OCI-LY3 (cell line): Measurements from ENCODE around the gene G3BP1.

Source experiments
- H2AFZ ChIP-seq: fragments of 200-600, 300-600 bp; shearing (Covaris generic); 2 replicates; pipeline ENCODE4 v1.6.0; 2014; ENCODE audit warnings: antibody characterized with exemption, low read depth, low read length
- H3K27ac ChIP-seq: fragments of 200-600, 300-600 bp; sonication (generic); 2 replicates; pipeline ENCODE4 v1.5.1; 2014; ENCODE audit warnings: mild to moderate bottlenecking, low read length, moderate library complexity, mixed read lengths
- H3K27me3 ChIP-seq: fragments of 200-600, 300-600 bp; sonication (generic); 2 replicates; pipeline ENCODE4 v1.6.1; 2014; ENCODE audit warnings: low read depth, low read length, mixed read lengths
- H3K36me3 ChIP-seq: fragments of 200-600, 300-600 bp; sonication (generic); replicated peaks from 2 replicates; pipeline ENCODE3; 2014; ENCODE audit warnings: low read depth, low read length, mixed read lengths
- H3K4me1 ChIP-seq: fragments of 300-600, 200-600 bp; sonication (generic); 2 replicates; pipeline ENCODE4 v1.6.1; 2014; ENCODE audit warnings: low read length, mixed read lengths
- H3K4me2 ChIP-seq: fragments of 200-600, 300-600 bp; sonication (generic); 2 replicates; pipeline ENCODE4 v1.6.1; 2014; ENCODE audit warnings: low read length, mixed read lengths
- H3K4me3 ChIP-seq: fragments of 300-600, 200-600 bp; sonication (generic); 2 replicates; pipeline ENCODE4 v1.5.1; 2014; ENCODE audit warnings: antibody characterized with exemption, mild to moderate bottlenecking, low read length, moderate library complexity
- H3K79me2 ChIP-seq: fragments of 300-600, 200-600 bp; shearing (Covaris generic); 2 replicates; pipeline ENCODE4 v1.6.1; 2014; ENCODE audit warnings: mild to moderate bottlenecking, low read length, mixed read lengths
- H3K9ac ChIP-seq: fragments of 300-600, 200-600 bp; shearing (Covaris generic); 2 replicates; pipeline ENCODE4 v1.6.0; 2014; ENCODE audit warnings: mild to moderate bottlenecking, low read length, moderate library complexity
- H3K9me3 ChIP-seq: fragments of 200-600, 300-600 bp; shearing (Covaris generic); 2 replicates; pipeline ENCODE4 v1.6.1; 2014; ENCODE audit warnings: low read length, mixed read lengths; ENCODE audit not compliant: insufficient read depth
- H4K20me1 ChIP-seq: fragments of 200-600, 300-600 bp; sonication (generic); 2 replicates; pipeline ENCODE4 v1.6.1; 2016; ENCODE audit warnings: low read length, mixed read lengths; ENCODE audit not compliant: insufficient read depth
- CTCF ChIP-seq: fragments of 200-600, 300-600 bp; sonication (generic); IDR thresholded peaks from 2 replicates; pipeline ENCODE4 v1.5.1; 2014; ENCODE audit warnings: antibody characterized with exemption, low read length, low read depth
- EZH2phosphoT487 ChIP-seq: fragments of 200-600 bp; shearing (Covaris generic); IDR thresholded peaks from 2 replicates; pipeline ENCODE4 v1.6.1; 2018; ENCODE audit warnings: antibody characterized with exemption, mixed run types, low read depth

Gene G3BP1

GRCh38 chr5:151810449-151810848 is 38.7 kb downstream of the G3BP1 start:
- Histone ChIP-seq H3K27me3 (no peaks in the 10 kb centered on the region), H3K4me2 (no peak overlapping the region), H3K27ac (no peak overlapping the region), H3K9ac (no peak overlapping the region), H3K79me2 (peaks cover 51% of the 10 kb centered on the region), H2AFZ (no peak overlapping the region), H4K20me1 (peaks cover 30% of the 10 kb centered on the region), H3K4me3 (no peak overlapping the region), H3K4me1 (peaks cover 22% of the 10 kb centered on the region), H3K9me3 (no peaks in the 10 kb centered on the region), H3K36me3 (peaks cover 76% of the 10 kb centered on the region)
- no peak for TF ChIP-seq EZH2phosphoT487
- TF ChIP-seq CTCF = no peak

DNA sequence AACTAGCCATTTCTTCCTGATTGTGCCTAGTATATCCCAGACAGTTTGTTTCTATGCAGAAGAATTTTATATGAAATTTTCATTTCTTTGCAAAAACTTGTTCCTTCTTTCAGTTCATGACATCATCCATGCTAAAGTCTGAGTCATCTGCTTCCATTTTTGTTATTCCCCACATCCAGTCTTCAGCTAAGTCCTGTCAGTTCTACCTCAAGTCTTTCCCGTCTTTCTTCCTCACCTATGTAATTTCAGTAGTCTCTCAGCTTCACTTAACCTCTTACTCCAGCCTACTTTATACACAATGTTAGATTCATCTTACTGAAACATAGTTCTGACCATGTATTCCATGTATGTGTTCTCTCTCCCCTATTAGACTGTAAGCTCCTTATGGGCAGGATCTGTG is 39.1 kb downstream of the G3BP1 start:
- no peak overlapping the region for H3K4me2 ChIP-seq
- H3K9me3 ChIP-seq = no peaks in the 10 kb centered on the region
- no peak overlapping the region for H3K27ac ChIP-seq
- peaks cover 47% of the 10 kb centered on the region for H3K79me2 ChIP-seq
- H3K4me1 ChIP-seq = peaks cover 17% of the 10 kb centered on the region
- no peak overlapping the region for H3K4me3 ChIP-seq
- TF ChIP-seq CTCF (no peak), EZH2phosphoT487 (no peak)
- no peaks in the 10 kb centered on the region for H3K27me3 ChIP-seq
- peaks cover 74% of the 10 kb centered on the region for H3K36me3 ChIP-seq
- H2AFZ ChIP-seq = no peak overlapping the region
- no peak overlapping the region for H3K9ac ChIP-seq
- peaks cover 27% of the 10 kb centered on the region for H4K20me1 ChIP-seq

DNA sequence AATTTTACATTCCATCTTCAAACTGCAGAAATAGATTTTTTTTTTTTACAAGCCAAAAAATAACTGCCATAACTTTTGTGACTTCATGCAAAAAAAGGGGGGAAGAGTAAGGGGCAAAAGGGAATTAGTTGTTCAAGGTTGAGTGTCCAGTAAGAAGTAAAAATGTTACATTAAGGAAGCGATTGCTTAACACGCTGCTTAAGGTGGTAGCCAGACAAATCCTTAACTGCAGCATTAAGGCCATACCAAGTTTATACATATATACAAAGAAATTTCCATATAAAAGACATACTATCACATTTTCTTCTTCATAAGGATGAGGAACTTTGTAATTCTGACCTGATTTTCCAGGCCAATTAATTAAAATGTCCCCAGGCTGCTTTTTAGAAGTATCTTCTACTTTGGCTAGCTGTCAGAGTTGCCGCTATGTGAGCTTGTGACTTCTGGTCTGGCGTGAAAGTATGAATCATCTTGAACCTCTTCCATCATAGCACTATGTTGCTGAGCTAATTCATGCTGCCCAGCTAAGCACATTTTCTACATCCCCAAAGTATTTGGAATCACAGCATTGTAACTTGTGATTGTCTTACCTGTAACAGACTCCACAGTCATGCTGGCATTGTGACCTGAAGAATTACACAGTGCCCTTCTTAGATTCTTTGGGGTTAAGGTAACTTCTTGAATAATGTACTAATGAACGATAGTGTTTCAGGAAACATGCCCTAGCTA is 40.0 kb downstream of the G3BP1 start:
- TF ChIP-seq EZH2phosphoT487 = no peak
- no peaks in the 10 kb centered on the region for H3K9me3 ChIP-seq
- peaks cover 17% of the 10 kb centered on the region for H3K4me1 ChIP-seq
- H3K4me2 ChIP-seq = no peak overlapping the region
- H2AFZ ChIP-seq = no peak overlapping the region
- no peaks in the 10 kb centered on the region for H3K27me3 ChIP-seq
- H3K27ac ChIP-seq = no peak overlapping the region
- H3K36me3 ChIP-seq = peaks cover 69% of the 10 kb centered on the region
- H3K79me2 ChIP-seq = peaks cover 38% of the 10 kb centered on the region
- H3K9ac ChIP-seq = no peak overlapping the region
- peaks cover 22% of the 10 kb centered on the region for H4K20me1 ChIP-seq
- H3K4me3 ChIP-seq = no peak overlapping the region

DNA sequence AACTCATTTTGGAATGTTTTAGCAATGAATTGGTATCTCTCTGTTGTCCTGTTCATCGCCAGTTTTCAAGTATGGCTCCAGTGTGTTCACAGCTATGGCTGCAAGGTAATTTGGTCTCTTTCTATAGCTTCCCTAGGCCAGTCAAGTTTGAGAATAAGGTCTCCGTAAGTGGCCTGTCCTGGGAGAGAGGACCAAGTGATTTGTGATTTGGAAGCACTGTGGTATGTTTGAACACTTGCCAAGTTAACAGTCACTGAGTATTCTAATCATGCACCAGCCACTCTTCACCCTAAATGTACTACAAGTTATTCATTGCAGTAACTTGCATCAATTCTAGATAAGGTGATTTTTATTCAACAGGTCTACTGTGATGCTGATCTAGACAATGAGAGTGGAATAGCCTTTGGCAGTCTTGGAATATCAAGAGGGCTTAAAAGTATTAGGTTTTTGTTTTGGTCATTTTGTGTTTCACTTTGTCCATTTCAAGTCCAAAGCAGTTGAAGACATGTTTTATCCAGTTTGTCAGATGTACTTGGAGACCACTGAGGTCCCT is 41.1 kb downstream of the G3BP1 start:
- Histone ChIP-seq H3K4me3 (no peak overlapping the region), H3K79me2 (peaks cover 29% of the 10 kb centered on the region), H4K20me1 (peaks cover 17% of the 10 kb centered on the region), H3K4me1 (peaks cover 17% of the 10 kb centered on the region), H3K27me3 (no peaks in the 10 kb centered on the region), H3K9me3 (no peaks in the 10 kb centered on the region), H3K36me3 (peaks cover 61% of the 10 kb centered on the region), H3K27ac (no peak overlapping the region), H3K9ac (no peak overlapping the region), H3K4me2 (no peak overlapping the region), H2AFZ (no peak overlapping the region)
- no peak for TF ChIP-seq EZH2phosphoT487
- TF ChIP-seq CTCF = no peak
